SU-DHL-6 (cell line): ENCODE results near the gene UBAP1.

Source experiments
- H2AFZ ChIP-seq: fragments of 200-600 bp; sonication (generic); 2 replicates; pipeline ENCODE4 v1.6.1; 2014; ENCODE audit warnings: low read depth, mild to moderate bottlenecking, moderate library complexity, mixed read lengths, antibody characterized with exemption, low read length; ENCODE audit not compliant: severe bottlenecking
- H3F3A ChIP-seq: fragments of 200-600 bp; shearing (Covaris generic); 2 replicates; pipeline ENCODE4 v1.6.0; 2016; ENCODE audit warnings: antibody characterized with exemption, mild to moderate bottlenecking; ENCODE audit not compliant: insufficient read depth
- H3K27ac ChIP-seq: fragments of 200-600 bp; sonication (generic); 2 replicates; pipeline ENCODE4 v1.5.1; 2016; ENCODE audit warnings: low read depth, mild to moderate bottlenecking, low read length, moderate library complexity, mixed read lengths
- H3K27me3 ChIP-seq: fragments of 200-600 bp; sonication (generic), shearing (Covaris generic); 2 replicates; pipeline ENCODE4 v1.6.0; 2014; ENCODE audit warnings: mild to moderate bottlenecking, low read length
- H3K36me3 ChIP-seq: fragments of 200-600 bp; sonication (generic); 2 replicates; pipeline ENCODE4 v1.6.1; 2014; ENCODE audit warnings: mild to moderate bottlenecking, low read length, mixed read lengths
- H3K4me2 ChIP-seq: fragments of 300-600, 200-600 bp; shearing (Covaris generic), sonication (generic); 2 replicates; pipeline ENCODE4 v1.6.0; 2014; ENCODE audit warnings: low read length, low read depth, mild to moderate bottlenecking; ENCODE audit not compliant: poor library complexity, severe bottlenecking
- H3K4me3 ChIP-seq: fragments of 200-600 bp; sonication (generic); 2 replicates; pipeline ENCODE4 v1.5.1; 2014; ENCODE audit warnings: antibody characterized with exemption, low read length, mild to moderate bottlenecking, mixed read lengths; ENCODE audit not compliant: insufficient read depth, poor library complexity, severe bottlenecking
- H3K79me2 ChIP-seq: fragments of 200-600 bp; sonication (generic); 2 replicates; pipeline ENCODE4 v1.6.1; 2014; ENCODE audit warnings: mild to moderate bottlenecking, low read length, moderate library complexity; ENCODE audit not compliant: insufficient read depth
- H3K9ac ChIP-seq: fragments of 200-600 bp; sonication (generic); 2 replicates; pipeline ENCODE4 v1.7.0; 2014; ENCODE audit warnings: mild to moderate bottlenecking, low read length
- H3K9me2 ChIP-seq: fragments of 200-600 bp; sonication (generic); replicated peaks from 2 replicates; pipeline ENCODE4 v1.6.1; 2014; ENCODE audit warnings: low read length; ENCODE audit not compliant: insufficient read depth
- H3K9me3 ChIP-seq: fragments of 200-600 bp; sonication (generic); 2 replicates; pipeline ENCODE4 v1.6.1; 2014; ENCODE audit warnings: low read length, mixed read lengths; ENCODE audit not compliant: insufficient read depth
- H4K20me1 ChIP-seq: fragments of 200-600 bp; sonication (generic); 2 replicates; pipeline ENCODE4 v1.6.1; 2014; ENCODE audit warnings: low read depth, mild to moderate bottlenecking, antibody characterized with exemption, low read length, moderate library complexity, mixed read lengths
- EZH2phosphoT487 ChIP-seq: fragments of 200-600 bp; sonication (generic), shearing (Covaris generic); conservative IDR thresholded peaks from 2 replicates; pipeline ENCODE4 v1.6.1; 2018; ENCODE audit warnings: mild to moderate bottlenecking, antibody characterized with exemption, low read length, moderate library complexity, mixed read lengths
- TF ChIP-seq, protein P1 (sequence below): fragments of 200-600 bp; sonication (generic); IDR thresholded peaks from one replicate; pipeline ENCODE4 v1.5.1; 2017; ENCODE audit warnings: antibody characterized with exemption, mild to moderate bottlenecking, low read length, moderate library complexity; ENCODE audit not compliant: insufficient read depth, poor library complexity, severe bottlenecking

Gene UBAP1

GRCh38 chr9:34230556-34230955 is 51.7 kb downstream of the UBAP1 start:
- TF ChIP-seq, protein P1, sequence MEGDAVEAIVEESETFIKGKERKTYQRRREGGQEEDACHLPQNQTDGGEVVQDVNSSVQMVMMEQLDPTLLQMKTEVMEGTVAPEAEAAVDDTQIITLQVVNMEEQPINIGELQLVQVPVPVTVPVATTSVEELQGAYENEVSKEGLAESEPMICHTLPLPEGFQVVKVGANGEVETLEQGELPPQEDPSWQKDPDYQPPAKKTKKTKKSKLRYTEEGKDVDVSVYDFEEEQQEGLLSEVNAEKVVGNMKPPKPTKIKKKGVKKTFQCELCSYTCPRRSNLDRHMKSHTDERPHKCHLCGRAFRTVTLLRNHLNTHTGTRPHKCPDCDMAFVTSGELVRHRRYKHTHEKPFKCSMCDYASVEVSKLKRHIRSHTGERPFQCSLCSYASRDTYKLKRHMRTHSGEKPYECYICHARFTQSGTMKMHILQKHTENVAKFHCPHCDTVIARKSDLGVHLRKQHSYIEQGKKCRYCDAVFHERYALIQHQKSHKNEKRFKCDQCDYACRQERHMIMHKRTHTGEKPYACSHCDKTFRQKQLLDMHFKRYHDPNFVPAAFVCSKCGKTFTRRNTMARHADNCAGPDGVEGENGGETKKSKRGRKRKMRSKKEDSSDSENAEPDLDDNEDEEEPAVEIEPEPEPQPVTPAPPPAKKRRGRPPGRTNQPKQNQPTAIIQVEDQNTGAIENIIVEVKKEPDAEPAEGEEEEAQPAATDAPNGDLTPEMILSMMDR, result no peak
- no peak for TF ChIP-seq EZH2phosphoT487
- Histone ChIP-seq H3F3A (peaks cover 11% of the 10 kb centered on the region), H3K79me2 (peaks cover 34% of the 10 kb centered on the region), H3K4me2 (no peak overlapping the region), H3K36me3 (peaks cover 8% of the 10 kb centered on the region; the same call in 1 of the 2 replicates), H4K20me1 (peaks cover 3% of the 10 kb centered on the region; the same call in 1 of the 2 replicates), H3K27me3 (no peaks in the 10 kb centered on the region), H3K9me2 (no peaks in the 10 kb centered on the region), H2AFZ (no peak overlapping the region), H3K9me3 (no peaks in the 10 kb centered on the region), H3K9ac (no peak overlapping the region), H3K4me3 (no peak overlapping the region), H3K27ac (no peak overlapping the region)

DNA sequence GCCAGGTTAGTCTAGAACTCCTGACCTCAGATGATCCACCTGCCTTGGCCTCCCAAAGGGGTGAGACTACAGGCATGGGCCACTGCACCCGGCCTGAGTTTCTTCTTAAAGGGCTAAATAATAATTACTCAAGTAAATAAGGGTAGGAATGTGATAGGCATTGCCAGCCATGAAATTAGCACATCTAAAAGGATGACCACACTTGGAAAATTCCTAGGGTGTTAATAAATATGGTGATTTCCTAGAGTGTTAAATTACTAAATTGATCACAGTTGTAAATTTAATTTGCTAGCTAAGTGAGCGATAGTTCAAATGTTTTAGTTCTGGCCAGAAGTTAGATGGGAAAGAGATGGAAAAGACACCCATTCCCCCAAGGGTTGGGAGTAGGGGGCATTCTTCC is 53.4 kb downstream of the UBAP1 start:
- H3K36me3 ChIP-seq, result peaks cover 18% of the 10 kb centered on the region; the same call in 1 of the 2 replicates
- no peak overlapping the region for H3K4me2 ChIP-seq
- TF ChIP-seq EZH2phosphoT487, result no peak
- TF ChIP-seq, protein P1, result no peak

DNA sequence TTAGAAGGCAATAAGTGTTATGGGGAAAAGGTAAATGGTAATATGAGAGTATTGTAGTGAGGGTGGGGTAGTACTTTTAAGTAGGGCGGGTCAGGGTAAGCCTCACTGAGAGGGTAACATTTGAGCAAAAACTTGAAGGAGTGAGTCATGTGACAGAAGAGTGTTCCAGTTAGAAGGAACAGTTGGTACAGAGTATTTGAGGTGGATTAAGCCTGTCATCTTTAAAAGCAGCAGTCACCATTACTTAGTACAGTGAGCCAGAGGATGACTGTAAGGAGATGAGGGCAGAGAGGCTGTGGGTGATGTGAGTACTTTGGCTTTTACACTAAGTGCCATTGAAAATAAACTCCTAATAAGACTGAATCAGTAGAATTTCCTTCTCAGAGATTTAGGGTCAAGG is 54.8 kb downstream of the UBAP1 start:
- Histone ChIP-seq H3K4me2 (no peak overlapping the region), H3K9me3 (no peaks in the 10 kb centered on the region), H4K20me1 (peaks cover 6% of the 10 kb centered on the region), H3K4me3 (no peak overlapping the region), H3K27ac (no peak overlapping the region), H3K27me3 (no peaks in the 10 kb centered on the region), H3K9ac (no peak overlapping the region), H3K9me2 (no peaks in the 10 kb centered on the region), H3K79me2 (peaks cover 32% of the 10 kb centered on the region), H3K36me3 (peaks cover 27% of the 10 kb centered on the region), H3F3A (peaks cover 4% of the 10 kb centered on the region; the same call in 1 of the 2 replicates), H2AFZ (no peak overlapping the region)
- TF ChIP-seq, protein P1, result no peak
- TF ChIP-seq EZH2phosphoT487, result no peak

More for the DNA sequence above, 53.4 kb downstream of the UBAP1 start:
- Histone ChIP-seq H3K9ac (no peak overlapping the region), H3K4me3 (no peak overlapping the region), H3K9me2 (no peaks in the 10 kb centered on the region), H3K27me3 (no peaks in the 10 kb centered on the region), H2AFZ (no peak overlapping the region), H3K79me2 (peaks cover 32% of the 10 kb centered on the region), H3K27ac (no peak overlapping the region), H3F3A (peaks cover 4% of the 10 kb centered on the region; the same call in 1 of the 2 replicates), H3K9me3 (no peaks in the 10 kb centered on the region), H4K20me1 (peaks cover 3% of the 10 kb centered on the region; the same call in 1 of the 2 replicates)
